ENCODE results near the gene DOK3. TPM values are rescaled to one million over a fixed set of nuclear protein-coding genes. Genes with fewer than 3 reads are reported as not detected.

Gene DOK3
- total and polyA plus RNA-seq, 10 of the 15 experiments (the other 5 are each of a cell fraction or from before 2014, with no cell fraction given), result 6.6 to 107 (median 52.1) TPM

- ATAC-seq (no peak), FAIRE-seq (no peak), DNase-seq (ENCODE audit: low read depth, low spot score) (no peak)
- H3K36me3 ChIP-seq (ENCODE audit: control insufficient read depth in 2 of 2, insufficient read depth in 2 of 2, low read length in 1 of 2), result peaks cover 11 to 22% of the 10 kb centered on the region in 2 experiments
- no peak overlapping the region for H3K9ac ChIP-seq (ENCODE audit: control insufficient read depth, insufficient read depth, low read length)
- no peak overlapping the region for H3K27ac ChIP-seq (ENCODE audit: control insufficient read depth, insufficient read depth)
- H3K27me3 ChIP-seq (replicated peaks in 1 of 2; ENCODE audit: control insufficient read depth in 2 of 2, insufficient read depth in 2 of 2, low read length in 1 of 2), result no peaks in the 10 kb centered on the region
- WGBS (ENCODE audit: insufficient coverage, insufficient replicate concordance, low lambda C conversion rate, missing lambda C conversion rate), result 84% methylated on average over 15 of the region's 15 CpGs
- intact Hi-C loops (cut with micrococcal nuclease; ENCODE audit: unreplicated experiment), result no loop called here
- POLR2A ChIA-PET, result interaction anchor here (0.7 to 1.0 kb wide), 2 partner anchors 10 to 18 kb away, joined by 3 read pairs; no protein-coding TSS in a partner anchor
- BruUV-seq (replicated peaks), result no TSS peak
- no peak overlapping the region for H3K4me3 ChIP-seq
- H3K4me1 ChIP-seq (ENCODE audit: control insufficient read depth, insufficient read depth, low read length), result no peaks in the 10 kb centered on the region
- no peak overlapping the region for H3K4me2 ChIP-seq (ENCODE audit: control insufficient read depth, insufficient read depth)
- H3K9me3 ChIP-seq (replicated peaks; ENCODE audit: control insufficient read depth, insufficient read depth, low read length), result no peaks in the 10 kb centered on the region
- in situ Hi-C loops (cut with MboI), result no loop called here
- RAD21 ChIA-PET (ENCODE audit: unreplicated experiment), result no interaction called here
- SMC1A ChIA-PET (ENCODE audit: uncharacterized antibody, unreplicated experiment), result interaction anchor here (1.4 kb wide), 1 partner anchor 11 kb away, joined by 4 read pairs; no protein-coding TSS in a partner anchor
- H4K20me1 ChIP-seq (ENCODE audit: control insufficient read depth, insufficient read depth), result no peaks in the 10 kb centered on the region
- CTCF ChIA-PET, result interaction anchor here (0.6 kb wide), 1 partner anchor 72 kb away, joined by 3 read pairs; no protein-coding TSS in a partner anchor
- H2AFZ ChIP-seq (ENCODE audit: control insufficient read depth, low read depth, low read length), result no peak overlapping the region
- no peaks in the 10 kb centered on the region for H3K79me2 ChIP-seq (ENCODE audit: control insufficient read depth, insufficient read depth, low read length)
- TF ChIP-seq SIX5 (IDR thresholded peaks at IDR 0.05; ENCODE audit: low read depth, low read length, severe bottlenecking) (no peak), ZNF274 (IDR thresholded peaks at IDR 0.05; ENCODE audit: insufficient read depth, insufficient read length) (no peak), IKZF1 (conservative IDR thresholded peaks at IDR 0.05) (no peak), SMAD1 (IDR thresholded peaks at IDR 0.05; ENCODE audit: low read depth, partially characterized antibody) (no peak), ZNF687 (IDR thresholded peaks at IDR 0.05) (no peak), ZBED1 (IDR thresholded peaks at IDR 0.05; ENCODE audit: borderline replicate concordance) (no peak), PKNOX1 (IDR thresholded peaks at IDR 0.05) (no peak), PRDM15 (CRISPR knock-in tag; IDR thresholded peaks at IDR 0.05) (no peak), MTA2 (IDR thresholded peaks at IDR 0.05; ENCODE audit: low read depth) (no peak), ZBTB33 (IDR thresholded peaks at IDR 0.05) (no peak), JUND (IDR thresholded peaks at IDR 0.05; ENCODE audit: low read depth, low read length) (no peak)
Observed at GRCh38 chr5:177537389-177538361, 28.0 kb upstream of the DOK3 start.

Data from GM12878 (cell line).